NT2/D1 (cell line): Measurements from ENCODE around the gene MT1H.

Experiments
- SUZ12 ChIP-seq: IDR thresholded peaks from 2 replicates; pipeline ENCODE4 v1.6.1; 2011; ENCODE audit not compliant: insufficient read length, insufficient read depth; ENCODE audit errors: extremely low read depth
- YY1 ChIP-seq: IDR thresholded peaks from 2 replicates; pipeline ENCODE4 v1.6.1; 2011; ENCODE audit not compliant: insufficient read length, insufficient read depth
- ZNF274 ChIP-seq: IDR thresholded peaks from 2 replicates; pipeline ENCODE4 v1.6.1; 2011; ENCODE audit warnings: mild to moderate bottlenecking, low read depth, low read length

GRCh38 chr16:56628486-56629350 lies 40.9 kb upstream of the MT1H start:
- TF ChIP-seq ZNF274 (no peak), YY1 (no peak), SUZ12 (no peak)
